Body of pancreas (tissue), 4 donors: ENCODE measurements around the gene HECW1. TPM values are rescaled to one million over a fixed set of nuclear protein-coding genes. Genes with fewer than 3 reads are reported as not detected.

Experiments used
- ATAC-seq: fragments of 150-250 bp; one replicate; pipeline ENCODE4 v1.9.1; 2016
- DNase-seq, 4 donors: peaks; one replicate each; pipeline ENCODE4 v3.0.0-alpha.2; 2019
- H3K27ac ChIP-seq, 4 donors: fragments of 200-600 bp; sonication (generic); 1 replicate in 3 of 4; 2 replicates in 1 of 4; pipeline versions ENCODE4 v1.5.1 to v1.6.1; 2016 to 2019; ENCODE audit warnings: mild to moderate bottlenecking in 1 of 4, mixed read lengths in 1 of 4, moderate library complexity in 1 of 4
- H3K27me3 ChIP-seq, 2 donors: fragments of 200-600 bp; sonication (generic); one replicate each; pipeline ENCODE4 v1.6.0; 2016; ENCODE audit warnings: mild to moderate bottlenecking in 1 of 2
- H3K36me3 ChIP-seq, 2 donors: fragments of 200-600 bp; sonication (generic); replicated peaks in 1 of 2; 2 replicates each; pipeline ENCODE4 v1.5.1; 2016; ENCODE audit warnings: low read depth in 2 of 2; ENCODE audit not compliant: insufficient read depth in 1 of 2
- H3K4me1 ChIP-seq: fragments of 200-600 bp; sonication (generic); one replicate; pipeline ENCODE4 v1.6.0; 2016
- H3K4me3 ChIP-seq, 2 donors: fragments of 200-600 bp; sonication (generic); 1 replicate in 1 of 2; 2 replicates in 1 of 2; pipeline ENCODE4 v1.5.1; 2016 to 2019
- H3K9me3 ChIP-seq, 3 donors: fragments of 200-600 bp; sonication (generic); 1 replicate in 2 of 3; 2 replicates in 1 of 3; pipeline ENCODE4 v1.5.1; 2016
- CTCF ChIP-seq, 7 experiments: fragments of 450-650 bp in 4 of 7; fragments of 200-600 bp in 3 of 7; sonication (generic) in 3 of 7; IDR thresholded peaks; one replicate each; pipeline ENCODE4 v1.5.1; 2016 to 2019; ENCODE audit warnings: antibody characterized with exemption in 7 of 7
- POLR2A ChIP-seq, 3 donors: fragments of 450-650 bp; IDR thresholded peaks; one replicate each; pipeline ENCODE4 v1.6.1; 2016; ENCODE audit warnings: antibody characterized with exemption in 3 of 3, mild to moderate bottlenecking in 2 of 3
- WGBS, 2 donors: methylation state at CpG; one replicate each; pipeline ENCODE4 v1.1.5; 2017; 5-methylcytosine and 5-hydroxymethylcytosine counted together
- intact Hi-C: fragments of 100-400 bp; cut with DNase I; formaldehyde crosslinking; loops from one replicate; pipeline ENCODE4 v1.15.1; 2023
- total RNA-seq, 2 donors: library from RNA; depleted of rRNA; stranded (reverse); fragments of >200 nt; gene quantifications; one replicate each; pipeline ENCODE4 v1.1.0, GENCODE V29; 2016

Gene HECW1
- total RNA-seq, 2 donors from 2014 or later: under 0.01 TPM; not detected in 1

GRCh38 chr7:43600056-43600455 is 487.6 kb downstream of the HECW1 start:
- DNase-seq (no peak), ATAC-seq (no peak)
- TF ChIP-seq POLR2A (IDR thresholded peaks at IDR 0.05): no peak
- Histone ChIP-seq H3K27ac (no peak overlapping the region), H3K36me3 (peaks cover 0 to 5% of the 10 kb centered on the region in 2 donors), H3K4me1 (no peaks in the 10 kb centered on the region), H3K4me3 (no peak overlapping the region), H3K9me3 (no peaks in the 10 kb centered on the region), H3K27me3 (no peaks in the 10 kb centered on the region)
- intact Hi-C loops: no loop called here
- WGBS, 2 donors: 80 to 97% methylated on average over 3 of the region's 3 CpGs

- WGBS, 2 donors: 82% methylated on average over 1 of the region's 1 CpG
- no peak overlapping the region for H3K4me3 ChIP-seq
Observed at GRCh38 chr7:43602256-43602655, 489.8 kb downstream of the HECW1 start.

DNA sequence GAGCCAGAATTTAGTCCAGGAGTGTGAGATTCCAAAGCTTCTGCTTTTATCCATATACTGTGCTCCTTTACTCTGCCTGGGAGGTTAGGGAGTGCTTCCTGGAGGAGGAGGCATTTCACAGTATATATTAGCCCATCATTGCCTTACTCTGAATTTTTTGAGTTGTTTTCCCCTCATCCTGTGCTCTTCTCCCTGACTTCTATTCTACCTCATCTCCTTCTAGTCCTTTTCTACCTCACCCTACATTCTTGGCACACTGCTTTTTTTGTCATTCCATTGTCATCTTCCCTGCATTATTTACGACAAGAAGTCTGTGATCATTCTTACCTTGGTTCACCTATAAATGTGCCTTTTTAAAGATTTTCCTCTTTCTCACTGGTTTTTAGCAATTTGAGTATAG is 491.8 kb downstream of the HECW1 start:
- H3K27me3 ChIP-seq: no peaks in the 10 kb centered on the region
- TF ChIP-seq CTCF (IDR thresholded peaks at IDR 0.05): no peak
- TF ChIP-seq POLR2A (IDR thresholded peaks at IDR 0.05): no peak
- ATAC-seq: no peak
- no peaks in the 10 kb centered on the region for H3K4me1 ChIP-seq
- no peaks in the 10 kb centered on the region for H3K9me3 ChIP-seq
- no peak for DNase-seq
- no peak overlapping the region for H3K27ac ChIP-seq
- intact Hi-C loops: no loop called here
- H3K4me3 ChIP-seq: no peak overlapping the region
- peaks cover 0 to 1% of the 10 kb centered on the region in 2 donors for H3K36me3 ChIP-seq
- WGBS, 2 donors: 97 to 100% methylated on average over 1 of the region's 1 CpG

More at GRCh38 chr7:43602256-43602655, 489.8 kb downstream of the HECW1 start:
- DNase-seq (no peak), ATAC-seq (no peak)
- intact Hi-C loops: no loop called here
- Histone ChIP-seq H3K4me1 (no peaks in the 10 kb centered on the region), H3K27ac (no peak overlapping the region), H3K36me3 (peaks cover 0 to 5% of the 10 kb centered on the region in 2 donors), H3K27me3 (no peaks in the 10 kb centered on the region), H3K9me3 (no peaks in the 10 kb centered on the region)
- TF ChIP-seq CTCF (IDR thresholded peaks at IDR 0.05): no peak
- no peak for TF ChIP-seq POLR2A (IDR thresholded peaks at IDR 0.05)

- DNase-seq (no peak), ATAC-seq (no peak)
- H3K4me3 ChIP-seq: no peak overlapping the region
- no peak overlapping the region for H3K27ac ChIP-seq
- no peaks in the 10 kb centered on the region for H3K9me3 ChIP-seq
- intact Hi-C loops: no loop called here
- peaks cover 0 to 7% of the 10 kb centered on the region in 2 donors for H3K36me3 ChIP-seq
- TF ChIP-seq CTCF (IDR thresholded peaks at IDR 0.05): no peak
- no peak for TF ChIP-seq POLR2A (IDR thresholded peaks at IDR 0.05)
- no peaks in the 10 kb centered on the region for H3K27me3 ChIP-seq
- H3K4me1 ChIP-seq: no peaks in the 10 kb centered on the region
- WGBS, 2 donors: 80 to 90% methylated on average over 2 of the region's 2 CpGs
Observed at GRCh38 chr7:43609097-43609496, 496.6 kb downstream of the HECW1 start.

DNA sequence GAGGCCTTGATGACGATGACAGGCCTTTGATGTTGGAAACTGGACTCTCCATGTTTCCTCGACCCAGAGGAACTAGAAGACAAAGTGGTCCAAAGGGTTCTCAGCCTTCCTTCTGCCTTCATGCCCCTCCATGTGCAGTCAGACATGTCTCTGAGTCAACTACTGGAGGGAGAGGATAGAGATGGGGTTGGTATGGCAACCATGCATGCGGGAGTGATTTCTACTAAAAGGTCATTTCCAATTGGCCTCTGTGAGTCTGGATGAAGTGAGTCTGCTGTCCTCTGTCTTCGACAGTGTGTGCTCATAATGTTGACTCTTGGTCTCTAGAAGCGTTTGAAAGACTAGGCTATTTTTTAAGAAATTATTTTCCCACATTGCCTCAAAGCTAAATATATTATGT is 499.7 kb downstream of the HECW1 start:
- no peak overlapping the region for H3K27ac ChIP-seq

More for the DNA sequence above, 499.7 kb downstream of the HECW1 start:
- TF ChIP-seq CTCF (IDR thresholded peaks at IDR 0.05) (no peak), POLR2A (IDR thresholded peaks at IDR 0.05) (no peak)
- Histone ChIP-seq H3K36me3 (peaks cover 0 to 7% of the 10 kb centered on the region in 2 donors), H3K4me3 (no peak overlapping the region), H3K9me3 (no peaks in the 10 kb centered on the region), H3K27me3 (no peaks in the 10 kb centered on the region), H3K4me1 (peaks cover 4% of the 10 kb centered on the region)
- no peak for DNase-seq
- intact Hi-C loops: no loop called here
- WGBS, 2 donors: 94% methylated on average over 5 of the region's 5 CpGs
- ATAC-seq: no peak
